Epithelial cell of esophagus (primary cell): ENCODE measurements around the gene CYB561D2.

ENCODE experiments used
- DNase-seq: peaks from one replicate; pipeline ENCODE4 v3.0.0; 2010; ENCODE audit warnings: low read depth
- H3K4me3 ChIP-seq: 2 replicates; pipeline ENCODE4 v1.5.1; 2011; ENCODE audit warnings: mild to moderate bottlenecking, low read length, control low read depth
- CTCF ChIP-seq: IDR thresholded peaks from 2 replicates; pipeline ENCODE4 v1.5.1; 2011; ENCODE audit warnings: low read depth, mild to moderate bottlenecking, low read length, control low read depth, inconsistent platforms; ENCODE audit not compliant: insufficient read depth; ENCODE audit errors: missing control alignments

Gene CYB561D2

GRCh38 chr3:50337175-50337861 lies 13.3 kb upstream of the CYB561D2 start:
- DNase-seq, result peak; percentile 100
- H3K4me3 ChIP-seq, result peak overlapping the region; percentile 92
- no peak for TF ChIP-seq CTCF

DNA sequence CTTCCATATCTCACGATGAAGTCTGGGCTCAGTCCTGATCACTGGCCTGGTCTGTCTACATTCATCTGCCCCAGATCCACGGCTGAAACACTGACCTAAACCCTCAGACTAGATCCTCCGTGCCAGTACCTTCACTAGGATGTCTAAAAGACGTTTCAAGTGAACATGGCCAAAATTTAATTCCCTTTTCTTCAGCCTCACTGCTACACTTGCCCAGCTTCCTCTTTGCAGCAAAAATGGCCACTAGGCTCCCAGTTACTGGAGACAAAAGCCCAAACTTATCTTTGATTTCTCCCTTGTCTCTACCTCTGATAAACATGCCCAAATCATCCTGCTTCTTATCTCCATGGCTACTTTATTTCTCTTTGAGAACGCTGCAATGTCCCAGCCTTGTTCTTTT lies 11.7 kb upstream of the CYB561D2 start:
- no peak for DNase-seq
- no peak overlapping the region for H3K4me3 ChIP-seq
- no peak for TF ChIP-seq CTCF

DNA sequence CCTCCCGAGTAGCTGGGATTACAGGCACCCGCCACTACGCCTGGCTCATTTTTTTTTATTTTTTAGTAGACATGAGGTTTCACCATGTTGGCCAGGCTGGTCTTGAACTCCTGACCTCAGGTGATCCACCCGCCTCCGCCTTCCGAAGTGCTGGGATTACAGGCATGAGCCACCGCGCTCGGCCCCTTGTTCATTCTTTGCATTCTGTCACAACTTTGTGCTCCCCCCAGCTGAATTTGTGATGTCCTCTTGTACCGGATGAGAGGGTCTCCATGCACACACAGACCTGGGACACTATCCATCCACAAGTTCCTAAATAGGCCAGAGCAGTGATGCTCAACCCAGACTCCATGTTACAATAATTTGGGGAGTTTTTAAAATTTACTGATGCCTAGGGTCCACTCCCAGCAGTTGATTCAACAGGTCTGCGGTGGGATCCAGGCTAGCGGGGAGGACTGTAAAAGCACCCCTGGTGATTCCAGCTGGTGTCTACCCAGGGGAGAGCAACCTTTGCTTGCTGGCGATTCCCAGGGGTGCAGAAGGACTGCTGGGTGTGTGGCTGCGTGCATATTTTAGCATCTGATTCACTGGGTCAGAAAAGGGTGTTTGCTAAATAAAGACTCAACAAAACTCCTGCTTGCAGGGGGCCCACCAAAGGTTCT lies 11.0 kb upstream of the CYB561D2 start:
- H3K4me3 ChIP-seq, result peak overlapping the region; percentile 59
- no peak for TF ChIP-seq CTCF
- no peak for DNase-seq

GRCh38 chr3:50340147-50340447 lies 10.6 kb upstream of the CYB561D2 start:
- peak overlapping the region; percentile 59 for H3K4me3 ChIP-seq
- no peak for DNase-seq
- no peak for TF ChIP-seq CTCF

GRCh38 chr3:50340448-50341329 lies 10.0 kb upstream of the CYB561D2 start, which contains the start of gene RASSF1:
RASSF1 (minus strand) TSS chr3:50340836; CDS start chr3:50340805, 31 bp downstream.
- peak within 1 kb of the TSS; percentile 59 for H3K4me3 ChIP-seq
- TF ChIP-seq CTCF, result no peak
- DNase-seq, result peak; percentile 70

GRCh38 chr3:50341537-50341936 lies 9.1 kb upstream of the CYB561D2 start:
- DNase-seq, result no peak
- TF ChIP-seq CTCF, result no peak
- H3K4me3 ChIP-seq, result no peak overlapping the region
